ENCODE measurements around the gene CCDC110.

- TF ChIP-seq CTCF (IDR thresholded peaks at IDR 0.05) (no peak), POLR2A (IDR thresholded peaks at IDR 0.05) (peak; percentile 70)
Observed at GRCh38 chr4:185396724-185397385, 74.7 kb downstream of the CCDC110 start, which contains the start of gene ANKRD37.

All from right lobe of liver (tissue), 4 donors.